DND-41 (cell line): ENCODE results near the gene UTP11.

Source experiments
- ATAC-seq: fragments of 200-7000 bp; cut with Tn5 transposase; 3 replicates; pipeline ENCODE4 v1.9.1; 2021; ENCODE audit warnings: low read depth; ENCODE audit not compliant: insufficient read depth
- DNase-seq: peaks from one replicate; pipeline ENCODE4 v3.0.0-alpha.2; 2020
- H2AFZ ChIP-seq: 2 replicates; pipeline ENCODE4 v1.6.0; 2012; ENCODE audit warnings: low read depth, low read length
- H3K27ac ChIP-seq: 2 replicates; pipeline ENCODE4 v1.5.1; 2012; ENCODE audit warnings: low read length, inconsistent platforms
- H3K27me3 ChIP-seq: fragments of 200-600 bp; sonication (generic); 2 replicates; pipeline ENCODE4 v1.6.0; 2012; ENCODE audit warnings: low read length, mild to moderate bottlenecking, inconsistent platforms; ENCODE audit not compliant: insufficient read depth, poor library complexity
- H3K36me3 ChIP-seq: 2 replicates; pipeline ENCODE4 v1.5.1; 2012; ENCODE audit warnings: low read length, inconsistent platforms; ENCODE audit not compliant: insufficient read depth
- H3K4me1 ChIP-seq: 2 replicates; pipeline ENCODE4 v1.5.1; 2012; ENCODE audit warnings: mild to moderate bottlenecking, low read length; ENCODE audit not compliant: insufficient read depth
- H3K4me2 ChIP-seq: 2 replicates; pipeline ENCODE4 v1.6.0; 2012; ENCODE audit warnings: mild to moderate bottlenecking, moderate library complexity, low read length, inconsistent platforms; ENCODE audit not compliant: insufficient read depth
- H3K4me3 ChIP-seq, 2 experiments: fragments of 200-600 bp in 1 of 2; shearing (Covaris generic) in 1 of 2; 2 replicates each; pipeline ENCODE4 v1.5.1; 2012 to 2016; ENCODE audit warnings: inconsistent platforms in 2 of 2, low read length in 2 of 2, mild to moderate bottlenecking in 2 of 2, low read depth in 1 of 2, moderate library complexity in 1 of 2
- H3K79me2 ChIP-seq: 2 replicates; pipeline ENCODE4 v1.6.0; 2012; ENCODE audit warnings: low read length, inconsistent platforms; ENCODE audit not compliant: insufficient read depth
- H3K9ac ChIP-seq: 2 replicates; pipeline ENCODE4 v1.6.0; 2012; ENCODE audit warnings: low read depth, mild to moderate bottlenecking, inconsistent platforms, low read length, moderate library complexity
- H3K9me3 ChIP-seq: 2 replicates; pipeline ENCODE4 v1.5.1; 2012; ENCODE audit warnings: low read length, moderate library complexity, mild to moderate bottlenecking, inconsistent platforms; ENCODE audit not compliant: insufficient read depth, severe bottlenecking
- H4K20me1 ChIP-seq: 2 replicates; pipeline ENCODE4 v1.6.0; 2012; ENCODE audit warnings: low read length; ENCODE audit not compliant: insufficient read depth
- EZH2 ChIP-seq: IDR thresholded peaks from 3 replicates; pipeline ENCODE4 v1.6.1; 2012; ENCODE audit warnings: borderline replicate concordance, low read depth, mild to moderate bottlenecking, moderate library complexity, low read length, inconsistent platforms; ENCODE audit not compliant: severe bottlenecking
- TF ChIP-seq, protein P1 (sequence below): IDR thresholded peaks from 2 replicates; pipeline ENCODE4 v1.5.1; 2012; ENCODE audit warnings: borderline replicate concordance, low read length, moderate library complexity, mild to moderate bottlenecking; ENCODE audit not compliant: poor library complexity, severe bottlenecking; ENCODE audit errors: extremely low read depth

The UTP11 gene

GRCh38 chr1:38022810-38023209 is 10.3 kb downstream of the UTP11 start:
- Histone ChIP-seq H3K4me2 (no peak overlapping the region), H2AFZ (no peak overlapping the region), H4K20me1 (peaks cover 15% of the 10 kb centered on the region), H3K36me3 (peaks cover 79% of the 10 kb centered on the region), H3K9me3 (no peaks in the 10 kb centered on the region), H3K79me2 (peaks cover 7% of the 10 kb centered on the region; the same call in 1 of the 2 replicates), H3K27ac (no peak overlapping the region), H3K4me3 (no peak overlapping the region), H3K9ac (no peak overlapping the region), H3K4me1 (no peaks in the 10 kb centered on the region), H3K27me3 (no peaks in the 10 kb centered on the region)
- DNase-seq (no peak), ATAC-seq (no peak)
- TF ChIP-seq, protein P1, sequence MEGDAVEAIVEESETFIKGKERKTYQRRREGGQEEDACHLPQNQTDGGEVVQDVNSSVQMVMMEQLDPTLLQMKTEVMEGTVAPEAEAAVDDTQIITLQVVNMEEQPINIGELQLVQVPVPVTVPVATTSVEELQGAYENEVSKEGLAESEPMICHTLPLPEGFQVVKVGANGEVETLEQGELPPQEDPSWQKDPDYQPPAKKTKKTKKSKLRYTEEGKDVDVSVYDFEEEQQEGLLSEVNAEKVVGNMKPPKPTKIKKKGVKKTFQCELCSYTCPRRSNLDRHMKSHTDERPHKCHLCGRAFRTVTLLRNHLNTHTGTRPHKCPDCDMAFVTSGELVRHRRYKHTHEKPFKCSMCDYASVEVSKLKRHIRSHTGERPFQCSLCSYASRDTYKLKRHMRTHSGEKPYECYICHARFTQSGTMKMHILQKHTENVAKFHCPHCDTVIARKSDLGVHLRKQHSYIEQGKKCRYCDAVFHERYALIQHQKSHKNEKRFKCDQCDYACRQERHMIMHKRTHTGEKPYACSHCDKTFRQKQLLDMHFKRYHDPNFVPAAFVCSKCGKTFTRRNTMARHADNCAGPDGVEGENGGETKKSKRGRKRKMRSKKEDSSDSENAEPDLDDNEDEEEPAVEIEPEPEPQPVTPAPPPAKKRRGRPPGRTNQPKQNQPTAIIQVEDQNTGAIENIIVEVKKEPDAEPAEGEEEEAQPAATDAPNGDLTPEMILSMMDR: no peak
- TF ChIP-seq EZH2: no peak

GRCh38 chr1:38025233-38025632 is 12.7 kb downstream of the UTP11 start:
- ATAC-seq (no peak), DNase-seq (no peak)
- no peak overlapping the region for H3K9ac ChIP-seq
- no peaks in the 10 kb centered on the region for H3K4me1 ChIP-seq
- H4K20me1 ChIP-seq: peaks cover 21% of the 10 kb centered on the region
- TF ChIP-seq EZH2: no peak
- no peaks in the 10 kb centered on the region; the same call in 1 of the 2 replicates for H3K79me2 ChIP-seq
- H3K9me3 ChIP-seq: no peaks in the 10 kb centered on the region
- H2AFZ ChIP-seq: no peak overlapping the region
- H3K27ac ChIP-seq: no peak overlapping the region
- H3K4me2 ChIP-seq: no peak overlapping the region
- H3K4me3 ChIP-seq: no peak overlapping the region
- H3K36me3 ChIP-seq: peaks cover 57% of the 10 kb centered on the region
- H3K27me3 ChIP-seq: no peaks in the 10 kb centered on the region

GRCh38 chr1:38025664-38026063 is 13.1 kb downstream of the UTP11 start:
- ATAC-seq (no peak), DNase-seq (no peak)
- H3K4me3 ChIP-seq: no peak overlapping the region
- no peaks in the 10 kb centered on the region for H3K9me3 ChIP-seq
- H3K4me2 ChIP-seq: no peak overlapping the region
- H2AFZ ChIP-seq: no peak overlapping the region
- no peaks in the 10 kb centered on the region for H3K27me3 ChIP-seq
- no peak overlapping the region for H3K9ac ChIP-seq
- no peaks in the 10 kb centered on the region for H3K79me2 ChIP-seq
- no peak for TF ChIP-seq EZH2
- TF ChIP-seq, protein P1: no peak
- no peaks in the 10 kb centered on the region for H3K4me1 ChIP-seq
- peaks cover 21% of the 10 kb centered on the region for H4K20me1 ChIP-seq
- peaks cover 53% of the 10 kb centered on the region for H3K36me3 ChIP-seq
- no peak overlapping the region for H3K27ac ChIP-seq

DNA sequence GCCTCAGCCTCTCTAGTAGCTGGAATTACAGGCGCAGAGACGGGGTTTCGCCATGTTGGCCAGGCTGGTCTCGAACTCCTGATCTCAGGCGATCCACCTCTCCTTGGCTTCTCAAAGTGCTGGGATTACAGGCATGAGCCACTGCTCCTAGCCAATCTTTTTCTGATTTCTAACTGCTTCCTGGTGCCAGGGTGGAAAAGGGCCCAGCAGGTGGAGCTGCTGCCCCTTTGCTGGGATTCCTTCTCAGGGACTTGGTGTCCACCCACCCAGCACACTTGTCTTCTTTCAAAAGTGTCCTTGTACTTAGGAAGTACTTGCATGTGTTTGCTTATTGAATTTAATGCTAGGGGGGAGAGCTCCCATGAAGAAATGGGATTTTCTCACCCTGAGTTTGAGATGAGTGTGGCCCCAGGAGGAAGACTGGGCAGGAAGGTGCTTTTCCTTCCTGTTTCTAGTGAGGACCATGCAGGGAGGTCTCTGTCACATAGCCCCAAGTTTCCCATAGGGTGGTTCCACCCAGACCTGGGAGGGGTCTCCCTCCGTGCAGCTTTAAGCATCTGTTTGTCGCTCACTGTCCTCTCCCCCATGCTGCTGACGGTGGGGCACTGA is 14.2 kb downstream of the UTP11 start:
- H3K27me3 ChIP-seq: no peaks in the 10 kb centered on the region
- H3K9ac ChIP-seq: no peak overlapping the region
- H2AFZ ChIP-seq: no peak overlapping the region
- H3K27ac ChIP-seq: no peak overlapping the region
- ATAC-seq (no peak), DNase-seq (no peak)
- no peak overlapping the region for H3K4me3 ChIP-seq
- no peaks in the 10 kb centered on the region for H3K4me1 ChIP-seq
- peaks cover 24% of the 10 kb centered on the region for H4K20me1 ChIP-seq
- TF ChIP-seq, protein P1: peak; percentile 61
- no peak for TF ChIP-seq EZH2
- H3K79me2 ChIP-seq: no peaks in the 10 kb centered on the region
- H3K9me3 ChIP-seq: no peaks in the 10 kb centered on the region
- H3K36me3 ChIP-seq: peaks cover 43% of the 10 kb centered on the region
- H3K4me2 ChIP-seq: no peak overlapping the region
